HCT116 (cell line): Measurements from ENCODE around the gene TSEN34. TPM values are rescaled to one million over a fixed set of nuclear protein-coding genes. Genes with fewer than 3 reads are reported as not detected.

Source experiments
- ATAC-seq: fragments of 200-7000 bp; cut with Tn5 transposase; 2 replicates; pipeline ENCODE4 v1.9.1; 2020; ENCODE audit warnings: mild to moderate bottlenecking, moderate library complexity
- BruUV-seq: library from RNA; stranded (reverse); fragments of 400-500 nt; replicated peaks from 2 replicates; lab custom pipeline; 2021; lab: Mats Ljungman, UMichigan
- CTCF ChIA-PET: fragments of 300-600 bp; sonication (Branson Sonifier 250); formaldehyde crosslinking; loops from one replicate; lab custom pipeline; 2021; ENCODE audit warnings: antibody characterized with exemption; lab: Charles Lee
- POLR2A ChIA-PET: fragments of 300-600, 350-600 bp; sonication (Branson Sonifier 250); formaldehyde crosslinking; loops from one replicate; lab custom pipeline; 2021; ENCODE audit warnings: antibody characterized with exemption; lab: Charles Lee
- RAD21 ChIA-PET, 2 experiments: fragments of 300-600 bp; sonication (Branson Sonifier 250); formaldehyde crosslinking; loops; one replicate each; lab custom pipeline; 2023; ENCODE audit warnings: low total read pairs in 2 of 2; ENCODE audit not compliant: uncharacterized antibody in 2 of 2, unreplicated experiment in 2 of 2, low non-redundant PET in 1 of 2; lab: Charles Lee
- DNase-seq: peaks from one replicate; pipeline ENCODE4 v3.0.0-alpha.2; 2010; ENCODE audit warnings: low read depth, low spot score
- H2AFZ ChIP-seq: fragments of 200-600 bp; shearing (Covaris generic), sonication (generic); 2 replicates; pipeline ENCODE4 v1.6.1; 2017; ENCODE audit warnings: low read depth, mixed run types, mixed read lengths, antibody characterized with exemption, low read length; ENCODE audit not compliant: poor library complexity, severe bottlenecking
- H3K27ac ChIP-seq: 2 replicates; pipeline ENCODE4 v1.5.1; 2012; ENCODE audit warnings: low read depth, low read length
- H3K27me3 ChIP-seq: fragments of 200-600 bp; sonication (generic); 2 replicates; pipeline ENCODE4 v1.6.1; 2016; ENCODE audit warnings: mixed run types, low read length, mixed read lengths; ENCODE audit not compliant: insufficient read depth
- H3K36me3 ChIP-seq, 2 experiments: fragments of 200-500 bp in 1 of 2; fragments of 200-600 bp in 1 of 2; sonication (Bioruptor generic) in 1 of 2; sonication (generic) in 1 of 2; 2 replicates each; pipeline versions ENCODE4 v1.5.1 to v1.6.1; 2014 to 2016; ENCODE audit warnings: low read length in 2 of 2, inconsistent platforms in 1 of 2, mixed read lengths in 1 of 2, mixed run types in 1 of 2; ENCODE audit not compliant: insufficient read depth in 2 of 2, control insufficient read depth in 1 of 2
- H3K4me1 ChIP-seq, 2 experiments: fragments of 200-600 bp in 1 of 2; sonication (generic) in 1 of 2; 2 replicates each; pipeline versions ENCODE4 v1.5.1 to v1.6.1; 2012 to 2017; ENCODE audit warnings: low read length in 2 of 2, inconsistent platforms in 1 of 2, mild to moderate bottlenecking in 1 of 2, mixed read lengths in 1 of 2, mixed run types in 1 of 2, moderate library complexity in 1 of 2; ENCODE audit not compliant: insufficient read depth in 2 of 2, control insufficient read depth in 1 of 2
- H3K4me2 ChIP-seq: fragments of 200-600 bp; sonication (generic); 2 replicates; pipeline ENCODE4 v1.6.1; 2017; ENCODE audit warnings: mixed run types, low read length, mixed read lengths
- H3K4me3 ChIP-seq, 2 experiments: fragments of 200-600 bp in 1 of 2; sonication (generic) in 1 of 2; replicated peaks in 1 of 2; 2 replicates each; pipeline ENCODE4 v1.5.1; 2011 to 2016; ENCODE audit warnings: low read length in 2 of 2, control low read depth in 1 of 2, low read depth in 1 of 2, mild to moderate bottlenecking in 1 of 2, mixed read lengths in 1 of 2, mixed run types in 1 of 2
- H3K79me2 ChIP-seq: fragments of 200-600 bp; sonication (generic); 2 replicates; pipeline ENCODE4 v1.6.1; 2017; ENCODE audit warnings: mild to moderate bottlenecking, mixed run types, low read length, moderate library complexity, mixed read lengths; ENCODE audit not compliant: insufficient read depth
- H3K9ac ChIP-seq: fragments of 200-600 bp; sonication (generic); 2 replicates; pipeline ENCODE4 v1.6.1; 2016; ENCODE audit warnings: low read length, mixed read lengths
- H3K9me2 ChIP-seq: fragments of 200-600 bp; sonication (generic), shearing (Covaris generic); 2 replicates; pipeline ENCODE4 v1.6.1; 2017; ENCODE audit warnings: mixed run types, mild to moderate bottlenecking, moderate library complexity; ENCODE audit not compliant: insufficient read depth
- H3K9me3 ChIP-seq, 2 experiments: fragments of 200-500 bp in 1 of 2; fragments of 200-600 bp in 1 of 2; sonication (Bioruptor generic) in 1 of 2; sonication (generic) in 1 of 2; 2 replicates each; pipeline ENCODE4 v1.6.1; 2014 to 2017; ENCODE audit warnings: low read length in 2 of 2, mixed read lengths in 2 of 2, inconsistent platforms in 1 of 2, low read depth in 1 of 2, mild to moderate bottlenecking in 1 of 2, mixed run types in 1 of 2, moderate library complexity in 1 of 2; ENCODE audit not compliant: control insufficient read depth in 1 of 2, insufficient read depth in 1 of 2
- H4K20me1 ChIP-seq: fragments of 200-600 bp; sonication (generic), shearing (Covaris generic); 2 replicates; pipeline ENCODE4 v1.6.1; 2017; ENCODE audit warnings: mixed run types, mild to moderate bottlenecking, moderate library complexity; ENCODE audit not compliant: insufficient read depth
- CBX3 ChIP-seq: IDR thresholded peaks from 2 replicates; pipeline ENCODE4 v1.6.1; 2012; ENCODE audit warnings: low read depth
- CEBPB ChIP-seq: IDR thresholded peaks from 2 replicates; pipeline ENCODE4 v1.6.1; 2012; ENCODE audit warnings: low read depth
- ELF1 ChIP-seq: IDR thresholded peaks from 2 replicates; pipeline ENCODE4 v1.6.1; 2012; ENCODE audit warnings: low read depth, borderline replicate concordance
- EZH2 ChIP-seq: fragments of 200-600 bp; sonication (generic); IDR thresholded peaks from 2 replicates; pipeline ENCODE4 v1.6.1; 2017; ENCODE audit warnings: antibody characterized with exemption, mixed run types
- FOSL1 ChIP-seq: IDR thresholded peaks from 2 replicates; pipeline ENCODE4 v1.6.1; 2012; ENCODE audit warnings: low read depth
- POLR2A ChIP-seq: IDR thresholded peaks from 2 replicates; pipeline ENCODE4 v1.7.0; 2011; ENCODE audit warnings: borderline replicate concordance; ENCODE audit not compliant: insufficient read depth, insufficient read length; ENCODE audit errors: extremely low read depth
- POLR2AphosphoS5 ChIP-seq: IDR thresholded peaks from 2 replicates; pipeline ENCODE4 v1.6.1; 2011; ENCODE audit warnings: mild to moderate bottlenecking, low read depth, low read length, moderate library complexity
- SP1 ChIP-seq: IDR thresholded peaks from 2 replicates; pipeline ENCODE4 v1.6.1; 2012; ENCODE audit warnings: low read depth
- SRF ChIP-seq: IDR thresholded peaks from 2 replicates; pipeline ENCODE4 v1.6.1; 2012; ENCODE audit warnings: low read depth
- TCF7L2 ChIP-seq: IDR thresholded peaks from 2 replicates; pipeline ENCODE4 v1.7.0; 2011; ENCODE audit warnings: borderline replicate concordance, inconsistent platforms; ENCODE audit not compliant: insufficient read depth, insufficient read length; ENCODE audit errors: extremely low read depth
- YY1 ChIP-seq: IDR thresholded peaks from 2 replicates; pipeline ENCODE4 v1.6.1; 2011; ENCODE audit warnings: low read length, low read depth, moderate library complexity, mild to moderate bottlenecking; ENCODE audit not compliant: insufficient replicate concordance; ENCODE audit errors: extremely low read depth
- ZFX ChIP-seq: fragments of 450-650 bp; IDR thresholded peaks from 2 replicates; pipeline ENCODE4 v1.6.1; 2017
- ZNF274 ChIP-seq: fragments of 200-500 bp; sonication (Bioruptor generic); IDR thresholded peaks from 2 replicates; pipeline ENCODE4 v1.6.1; 2014; ENCODE audit warnings: mild to moderate bottlenecking, low read depth, low read length, inconsistent platforms
- intact Hi-C: fragments of 100-400 bp; cut with micrococcal nuclease; formaldehyde crosslinking; loops from 2 replicates; pipeline ENCODE4 v1.10.0; 2022
- total RNA-seq: library from RNA; stranded (reverse); gene quantifications from one replicate; pipeline ENCODE4 v1.2.1, GENCODE V29; 2021; ENCODE audit not compliant: unreplicated experiment
- TF ChIP-seq, protein P1 (sequence below): IDR thresholded peaks from 2 replicates; pipeline ENCODE4 v1.6.1; 2011; ENCODE audit warnings: mild to moderate bottlenecking, low read length, moderate library complexity; ENCODE audit not compliant: insufficient replicate concordance; ENCODE audit errors: extremely low read depth
- TF ChIP-seq, protein P2 (sequence below): IDR thresholded peaks from 2 replicates; pipeline ENCODE4 v1.6.1; 2012

TSEN34 gene
- total RNA-seq, 1 experiment from 2014 or later, result 99.9 TPM

DNA sequence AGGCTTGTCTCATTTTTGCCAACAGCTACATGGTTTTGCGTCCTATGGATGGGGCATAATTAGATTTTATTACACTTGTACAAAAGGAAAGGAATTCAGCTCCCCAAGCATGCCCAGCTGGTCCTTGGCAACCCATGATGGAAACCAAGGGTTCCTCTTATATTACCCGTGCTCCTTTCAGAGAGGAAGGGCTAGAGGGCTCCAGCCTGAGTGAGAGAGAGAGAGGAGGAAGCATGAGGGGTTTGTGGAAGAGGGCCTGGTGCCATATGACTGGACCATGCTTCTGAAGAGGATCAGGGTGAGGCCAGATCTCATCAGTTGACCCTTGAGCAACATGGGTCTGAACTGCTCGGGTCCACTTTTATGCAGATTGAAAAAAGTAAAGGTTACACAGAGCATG lies 6.0 kb downstream of the TSEN34 start:
- Histone ChIP-seq H3K4me3 (no peak overlapping the region), H2AFZ (no peak overlapping the region), H3K9me3 (no peaks in the 10 kb centered on the region), H4K20me1 (peaks cover 7% of the 10 kb centered on the region; the same call in 1 of the 2 replicates), H3K9me2 (no peaks in the 10 kb centered on the region), H3K27me3 (no peaks in the 10 kb centered on the region), H3K4me1 (peaks cover 5 to 19% of the 10 kb centered on the region in 2 experiments; a peak in 3 of 4 replicates), H3K9ac (no peak overlapping the region), H3K4me2 (no peak overlapping the region), H3K36me3 (peaks cover 17 to 28% of the 10 kb centered on the region in 2 experiments), H3K27ac (no peak overlapping the region), H3K79me2 (peaks cover 37% of the 10 kb centered on the region)
- CTCF ChIA-PET, result interaction anchor here (0.7 kb wide), 1 partner anchor 100 kb away, joined by 3 read pairs; no protein-coding TSS in a partner anchor
- intact Hi-C loops, result no loop called here
- POLR2A ChIA-PET, result no interaction called here
- no TSS peak for BruUV-seq
- ATAC-seq (no peak), DNase-seq (no peak)
- RAD21 ChIA-PET, result no interaction called here
- TF ChIP-seq SP1 (no peak), YY1 (no peak), ZNF274 (no peak), EZH2 (no peak), CEBPB (no peak), ZFX (no peak), ELF1 (no peak), SRF (no peak), CBX3 (no peak), FOSL1 (no peak), POLR2AphosphoS5 (no peak), POLR2A (no peak), TCF7L2 (no peak)
- TF ChIP-seq, protein P1, sequence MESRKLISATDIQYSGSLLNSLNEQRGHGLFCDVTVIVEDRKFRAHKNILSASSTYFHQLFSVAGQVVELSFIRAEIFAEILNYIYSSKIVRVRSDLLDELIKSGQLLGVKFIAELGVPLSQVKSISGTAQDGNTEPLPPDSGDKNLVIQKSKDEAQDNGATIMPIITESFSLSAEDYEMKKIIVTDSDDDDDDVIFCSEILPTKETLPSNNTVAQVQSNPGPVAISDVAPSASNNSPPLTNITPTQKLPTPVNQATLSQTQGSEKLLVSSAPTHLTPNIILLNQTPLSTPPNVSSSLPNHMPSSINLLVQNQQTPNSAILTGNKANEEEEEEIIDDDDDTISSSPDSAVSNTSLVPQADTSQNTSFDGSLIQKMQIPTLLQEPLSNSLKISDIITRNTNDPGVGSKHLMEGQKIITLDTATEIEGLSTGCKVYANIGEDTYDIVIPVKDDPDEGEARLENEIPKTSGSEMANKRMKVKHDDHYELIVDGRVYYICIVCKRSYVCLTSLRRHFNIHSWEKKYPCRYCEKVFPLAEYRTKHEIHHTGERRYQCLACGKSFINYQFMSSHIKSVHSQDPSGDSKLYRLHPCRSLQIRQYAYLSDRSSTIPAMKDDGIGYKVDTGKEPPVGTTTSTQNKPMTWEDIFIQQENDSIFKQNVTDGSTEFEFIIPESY, result no peak
- TF ChIP-seq, protein P2, sequence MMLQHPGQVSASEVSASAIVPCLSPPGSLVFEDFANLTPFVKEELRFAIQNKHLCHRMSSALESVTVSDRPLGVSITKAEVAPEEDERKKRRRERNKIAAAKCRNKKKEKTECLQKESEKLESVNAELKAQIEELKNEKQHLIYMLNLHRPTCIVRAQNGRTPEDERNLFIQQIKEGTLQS, result no peak
